ENCODE results near the gene DLG1.

GRCh38 chr3:197062446-197062845, 236.0 kb downstream of the DLG1 start:
- TF ChIP-seq CTCF (conservative IDR thresholded peaks at IDR 0.05; ENCODE audit: low read length) (no peak), EZH2phosphoT487 (IDR thresholded peaks at IDR 0.05; ENCODE audit: borderline replicate concordance, low read depth, low read length) (no peak)
